Right lobe of liver (tissue), 6 donors: Measurements from ENCODE around the gene RASGRP2. TPM values are rescaled to one million over a fixed set of nuclear protein-coding genes. Genes with fewer than 3 reads are reported as not detected.

Experiments used
- ATAC-seq, 4 donors: fragments of 200-7000 bp; cut with Tn5 transposase; one replicate each; pipeline ENCODE4 v1.9.1; 2020; ENCODE audit warnings: mild to moderate bottlenecking in 4 of 4, moderate library complexity in 4 of 4
- DNase-seq, 3 donors: peaks; one replicate each; pipeline ENCODE4 v3.0.0-alpha.2; 2020
- H3K27ac ChIP-seq, 3 donors: fragments of 200-600 bp; one replicate each; pipeline ENCODE4 v1.8.0; 2022
- H3K27me3 ChIP-seq, 2 donors: fragments of 200-600 bp; one replicate each; pipeline ENCODE4 v1.8.0; 2022
- H3K36me3 ChIP-seq, 4 donors: fragments of 200-600 bp; sonication (generic) in 1 of 4; one replicate each; pipeline versions ENCODE4 v1.5.1 to v1.8.0; 2017 to 2022; ENCODE audit warnings: control low read depth in 1 of 4
- H3K4me1 ChIP-seq, 4 donors: fragments of 200-600 bp; sonication (generic) in 1 of 4; one replicate each; pipeline versions ENCODE4 v1.5.1 to v1.8.0; 2017 to 2022; ENCODE audit warnings: control low read depth in 1 of 4
- H3K4me3 ChIP-seq, 3 donors: fragments of 200-600 bp; one replicate each; pipeline ENCODE4 v1.8.0; 2022
- H3K9me3 ChIP-seq, 4 donors: fragments of 200-600 bp; sonication (generic) in 1 of 4; one replicate each; pipeline versions ENCODE4 v1.5.1 to v1.8.0; 2017 to 2022; ENCODE audit warnings: control low read depth in 1 of 4
- POLR2A ChIP-seq: fragments of 450-650 bp; IDR thresholded peaks from one replicate; pipeline ENCODE4 v1.6.1; 2017; ENCODE audit warnings: antibody characterized with exemption, mild to moderate bottlenecking
- WGBS: methylation state at CpG from one replicate; pipeline ENCODE4 v1.1.6; 2018; ENCODE audit warnings: low coverage, low lambda C conversion rate; ENCODE audit not compliant: insufficient coverage; ENCODE audit errors: missing lambda C conversion rate; 5-methylcytosine and 5-hydroxymethylcytosine counted together
- intact Hi-C, 2 donors: fragments of 100-400 bp; cut with DNase I; formaldehyde crosslinking; loops; one replicate each; pipeline versions ENCODE4 v1.11.2 to v1.14.1; 2022
- total RNA-seq, 6 experiments: library from RNA; depleted of rRNA in 2 of 6; stranded (reverse); fragments of >200 nt in 2 of 6; fragmentation: NEBNext Ultra II Directional in 3 of 6; extraction: Animal tissue kit (Norgen Biotek cat#: 25700) in 3 of 6; gene quantifications; one replicate each; pipeline versions ENCODE4 v1.1.0 to v1.2.4, GENCODE V29; 2016 to 2023
- TF ChIP-seq, protein P1 (sequence below), 4 donors: fragments of 200-600 bp in 3 of 4; fragments of 450-650 bp in 1 of 4; IDR thresholded peaks; one replicate each; pipeline versions ENCODE4 v1.5.1 to v1.8.0; 2016 to 2022; ENCODE audit warnings: antibody characterized with exemption in 4 of 4, mild to moderate bottlenecking in 2 of 4
- donor health status: DM: no; HTN: yes; CAD: no.
- donor health status: DM: no; HTN: no; CAD: no.
- donor health status: DM: no; HTN: no; CAD: no.
- donor health status: DM: no; HTN: yes; CAD: no.
- donor health status: DM: no; HTN: yes; CAD: no.

Gene RASGRP2
- total RNA-seq, 6 experiments from 2014 or later, result 1.6 to 8.1 (median 3.2) TPM

DNA sequence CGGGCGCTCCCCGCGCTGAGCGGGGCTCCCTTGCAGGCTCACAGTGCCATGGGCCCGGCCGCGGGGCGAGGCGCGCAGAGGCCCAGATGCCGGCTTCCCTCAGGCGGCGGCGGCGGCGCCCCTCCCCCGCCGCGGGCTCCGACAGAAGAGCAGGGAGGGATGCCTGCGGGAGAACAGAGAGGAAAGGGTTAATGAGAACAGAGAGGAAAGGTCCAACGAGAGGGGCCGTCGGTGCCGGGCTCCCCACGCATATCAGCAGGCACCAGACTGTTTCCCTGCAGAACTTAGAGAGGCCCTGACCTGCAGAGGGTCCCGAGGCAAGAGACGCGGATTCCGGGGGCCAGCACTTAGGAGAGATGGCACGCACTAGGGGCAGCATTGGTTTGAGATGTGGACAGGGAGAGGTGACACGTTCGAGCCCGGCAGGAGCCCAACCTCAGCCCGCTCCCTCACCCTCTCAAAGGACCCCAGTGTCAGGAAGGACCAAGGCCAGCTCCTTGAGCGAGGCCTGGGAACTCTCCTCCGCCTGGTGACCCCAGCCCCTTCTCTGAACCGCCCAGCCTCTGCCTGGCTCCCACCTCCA is 30.1 kb downstream of the RASGRP2 start:
- Histone ChIP-seq H3K9me3 (no peaks in the 10 kb centered on the region), H3K36me3 (no peaks in the 10 kb centered on the region), H3K27me3 (peaks cover 6 to 8% of the 10 kb centered on the region in 2 donors), H3K27ac (no peak overlapping the region), H3K4me3 (no peak overlapping the region), H3K4me1 (no peaks in the 10 kb centered on the region)
- intact Hi-C loops, result no loop called here
- no peak for TF ChIP-seq POLR2A
- TF ChIP-seq, protein P1, sequence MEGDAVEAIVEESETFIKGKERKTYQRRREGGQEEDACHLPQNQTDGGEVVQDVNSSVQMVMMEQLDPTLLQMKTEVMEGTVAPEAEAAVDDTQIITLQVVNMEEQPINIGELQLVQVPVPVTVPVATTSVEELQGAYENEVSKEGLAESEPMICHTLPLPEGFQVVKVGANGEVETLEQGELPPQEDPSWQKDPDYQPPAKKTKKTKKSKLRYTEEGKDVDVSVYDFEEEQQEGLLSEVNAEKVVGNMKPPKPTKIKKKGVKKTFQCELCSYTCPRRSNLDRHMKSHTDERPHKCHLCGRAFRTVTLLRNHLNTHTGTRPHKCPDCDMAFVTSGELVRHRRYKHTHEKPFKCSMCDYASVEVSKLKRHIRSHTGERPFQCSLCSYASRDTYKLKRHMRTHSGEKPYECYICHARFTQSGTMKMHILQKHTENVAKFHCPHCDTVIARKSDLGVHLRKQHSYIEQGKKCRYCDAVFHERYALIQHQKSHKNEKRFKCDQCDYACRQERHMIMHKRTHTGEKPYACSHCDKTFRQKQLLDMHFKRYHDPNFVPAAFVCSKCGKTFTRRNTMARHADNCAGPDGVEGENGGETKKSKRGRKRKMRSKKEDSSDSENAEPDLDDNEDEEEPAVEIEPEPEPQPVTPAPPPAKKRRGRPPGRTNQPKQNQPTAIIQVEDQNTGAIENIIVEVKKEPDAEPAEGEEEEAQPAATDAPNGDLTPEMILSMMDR (IDR thresholded peaks at IDR 0.05), result no peak
- WGBS, result 8% methylated on average over 13 of the region's 39 CpGs
- DNase-seq, result no peak
- no peak for ATAC-seq

DNA sequence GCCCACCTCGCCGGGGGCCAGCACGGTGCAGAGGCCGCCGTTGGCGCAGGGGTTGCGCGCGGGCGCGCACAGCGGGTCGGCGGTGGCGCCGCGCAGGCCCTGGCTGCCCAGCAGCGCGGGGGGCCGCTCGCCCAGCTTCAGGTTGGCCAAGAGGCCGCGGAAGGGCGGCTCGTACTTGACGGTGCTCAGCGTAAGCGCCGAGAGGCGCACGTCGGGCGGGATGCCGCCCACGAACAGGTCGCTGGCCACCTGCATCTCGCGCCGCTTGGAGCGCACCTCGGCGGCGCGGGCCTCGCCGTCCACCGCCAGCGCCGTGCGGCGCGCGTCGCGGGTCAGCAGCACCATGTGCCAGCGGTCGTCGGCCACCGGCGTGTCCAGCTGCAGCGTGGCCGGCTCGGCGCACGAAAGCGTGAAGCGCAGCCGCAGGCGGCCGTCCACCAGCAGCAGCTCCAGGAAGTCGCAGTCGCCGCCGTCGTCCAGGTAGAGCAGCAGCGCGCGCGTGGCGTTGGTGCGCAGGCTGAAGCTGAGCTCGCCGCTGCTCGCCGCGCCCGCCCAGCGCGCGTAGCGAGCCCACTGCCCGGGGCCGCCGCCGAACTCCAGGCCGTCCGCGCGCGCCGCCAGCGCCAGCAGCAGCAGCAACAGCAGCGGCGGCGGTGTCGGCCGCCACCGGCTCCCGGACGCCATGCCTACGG is 30.8 kb downstream of the RASGRP2 start:
- 2% methylated on average over 31 of the region's 111 CpGs for WGBS
- Histone ChIP-seq H3K9me3 (no peaks in the 10 kb centered on the region), H3K4me1 (no peaks in the 10 kb centered on the region), H3K27ac (no peak overlapping the region), H3K4me3 (no peak overlapping the region), H3K36me3 (no peaks in the 10 kb centered on the region), H3K27me3 (peaks cover 6 to 8% of the 10 kb centered on the region in 2 donors)
- ATAC-seq (peak; percentile 58 to 73 (median 64)), DNase-seq (no peak)
- intact Hi-C loops, result no loop called here
- TF ChIP-seq, protein P1 (IDR thresholded peaks at IDR 0.05), result no peak
- TF ChIP-seq POLR2A, result no peak

DNA sequence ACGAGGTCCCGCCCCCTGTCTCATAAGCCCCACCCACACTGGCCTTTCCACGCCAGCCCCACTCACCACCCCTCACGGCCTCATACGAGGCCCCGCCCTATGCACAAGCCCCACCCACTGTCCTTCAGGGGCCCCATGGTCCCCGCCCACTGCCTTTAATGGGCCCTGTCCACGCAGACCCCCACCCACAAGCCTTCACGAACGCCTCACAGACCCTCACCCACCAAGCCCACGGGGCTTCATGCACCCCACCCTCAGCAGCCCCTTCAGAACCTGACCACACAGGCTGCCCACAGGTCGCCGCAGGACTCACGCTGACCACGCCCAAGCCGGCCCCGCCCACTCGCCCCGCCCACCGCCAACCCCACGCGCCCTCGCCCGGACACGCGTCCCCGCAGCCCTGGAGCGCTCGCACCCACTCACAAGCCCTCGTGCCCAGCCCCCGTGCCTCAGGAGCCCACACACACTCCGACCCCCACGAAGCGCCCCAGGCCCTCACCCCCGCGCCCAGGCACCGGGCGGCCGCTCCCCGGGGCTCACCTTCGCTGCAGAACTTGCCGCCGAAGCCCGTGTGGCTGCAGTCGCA is 31.4 kb downstream of the RASGRP2 start:
- Histone ChIP-seq H3K27ac (no peak overlapping the region), H3K27me3 (peaks cover 6 to 8% of the 10 kb centered on the region in 2 donors), H3K36me3 (no peaks in the 10 kb centered on the region), H3K4me3 (no peak overlapping the region), H3K4me1 (no peaks in the 10 kb centered on the region), H3K9me3 (no peaks in the 10 kb centered on the region)
- TF ChIP-seq POLR2A, result no peak
- TF ChIP-seq, protein P1 (IDR thresholded peaks at IDR 0.05), result no peak
- intact Hi-C loops, result no loop called here
- no peak for DNase-seq
- 25% methylated on average over 14 of the region's 45 CpGs for WGBS
- ATAC-seq, result no peak

DNA sequence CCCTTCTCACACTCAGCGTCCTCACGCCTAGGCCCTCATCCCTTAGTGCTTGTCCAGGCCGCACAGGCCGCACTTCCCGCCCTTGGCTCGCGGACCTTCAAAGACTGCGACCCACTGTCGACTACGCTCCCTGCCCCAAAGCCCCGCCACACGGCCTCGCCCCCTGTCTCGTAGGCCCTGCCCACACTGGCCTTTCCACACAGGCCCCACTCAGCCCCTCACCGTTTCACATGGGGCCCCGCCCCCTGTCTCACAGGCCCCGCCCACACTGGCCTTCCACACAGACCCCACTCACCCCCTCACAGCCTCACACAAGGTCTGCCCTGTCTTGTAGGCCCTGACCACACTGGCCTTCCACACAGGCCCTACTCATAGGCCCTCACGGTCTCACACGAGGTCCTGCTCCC is 32.0 kb downstream of the RASGRP2 start:
- intact Hi-C loops, result no loop called here
- Histone ChIP-seq H3K36me3 (no peaks in the 10 kb centered on the region), H3K27me3 (peaks cover 6 to 8% of the 10 kb centered on the region in 2 donors), H3K4me3 (no peak overlapping the region), H3K4me1 (no peaks in the 10 kb centered on the region), H3K9me3 (no peaks in the 10 kb centered on the region), H3K27ac (no peak overlapping the region)
- DNase-seq (no peak), ATAC-seq (no peak)
- WGBS, result 53% methylated on average over 17 of the region's 19 CpGs
- no peak for TF ChIP-seq POLR2A
- TF ChIP-seq, protein P1 (IDR thresholded peaks at IDR 0.05), result no peak
